Esophagus squamous epithelium (tissue), 5 donors: Measurements from ENCODE around the gene CIITA. TPM values are rescaled to one million over a fixed set of nuclear protein-coding genes. Genes with fewer than 3 reads are reported as not detected.
A peak's percentile ranks its signal among the peaks of the same experiment; 100 is the strongest.

Source experiments
- DNase-seq: peaks from one replicate; lab custom pipeline; 2025; lab: John Stamatoyannopoulos, UW
- H3K27ac ChIP-seq, 4 donors: fragments of 200-600 bp; sonication (generic); one replicate each; pipeline ENCODE4 v1.5.1; 2016 to 2019; ENCODE audit warnings: mild to moderate bottlenecking in 1 of 4
- H3K27me3 ChIP-seq, 4 donors: fragments of 200-600 bp; sonication (generic); 1 replicate in 3 of 4; 2 replicates in 1 of 4; pipeline versions ENCODE4 v1.5.1 to v1.6.0; 2017 to 2021; ENCODE audit warnings: antibody characterized with exemption in 1 of 4
- H3K36me3 ChIP-seq, 3 donors: fragments of 200-600 bp; sonication (generic); one replicate each; pipeline ENCODE4 v1.5.1; 2016 to 2019
- H3K4me1 ChIP-seq, 3 donors: fragments of 200-600 bp; sonication (generic); one replicate each; pipeline ENCODE4 v1.5.1; 2017 to 2019
- H3K4me3 ChIP-seq, 4 donors: fragments of 200-600 bp; sonication (generic); 1 replicate in 3 of 4; 2 replicates in 1 of 4; pipeline ENCODE4 v1.5.1; 2016 to 2019; ENCODE audit warnings: mild to moderate bottlenecking in 2 of 4, moderate library complexity in 1 of 4
- H3K9me3 ChIP-seq, 3 donors: fragments of 200-600 bp; sonication (generic); one replicate each; pipeline ENCODE4 v1.5.1; 2016 to 2019
- CTCF ChIP-seq, 6 experiments: fragments of 450-650 bp in 4 of 6; fragments of 200-600 bp in 2 of 6; sonication (generic) in 2 of 6; IDR thresholded peaks; one replicate each; pipeline ENCODE4 v1.5.1; 2016 to 2019; ENCODE audit warnings: antibody characterized with exemption in 6 of 6, mild to moderate bottlenecking in 4 of 6, moderate library complexity in 4 of 6
- POLR2A ChIP-seq, 4 donors: fragments of 450-650 bp; IDR thresholded peaks; one replicate each; pipeline ENCODE4 v1.6.1; 2017; ENCODE audit warnings: antibody characterized with exemption in 4 of 4, mild to moderate bottlenecking in 4 of 4, moderate library complexity in 3 of 4
- WGBS, 2 donors: methylation state at CpG; one replicate each; pipeline ENCODE4 v1.1.5; 2018; 5-methylcytosine and 5-hydroxymethylcytosine counted together
- intact Hi-C: fragments of 100-400 bp; cut with DNase I; formaldehyde crosslinking; loops from one replicate; pipeline ENCODE4 v1.15.0; 2022
- total RNA-seq, 4 donors: library from RNA; depleted of rRNA; stranded (reverse); fragments of >200 nt; gene quantifications; one replicate each; pipeline ENCODE4 v1.1.0, GENCODE V29; 2016
- donor health status: DM: yes; HTN: yes; CAD: no.

CIITA gene
- total RNA-seq, 4 donors from 2014 or later, result 3.2 to 12.6 (median 5.7) TPM

- Histone ChIP-seq H3K4me3 (no peak overlapping the region), H3K27me3 (no peaks in the 10 kb centered on the region), H3K27ac (no peak overlapping the region), H3K4me1 (peaks cover 24 to 56% (median 30%) of the 10 kb centered on the region in 3 donors), H3K36me3 (no peaks in the 10 kb centered on the region), H3K9me3 (no peaks in the 10 kb centered on the region)
- 66 to 72% methylated on average over 4 of the region's 4 CpGs for WGBS, 2 donors
- intact Hi-C loops, result no loop called here
- no peak for DNase-seq
- TF ChIP-seq POLR2A (IDR thresholded peaks at IDR 0.05) (no peak), CTCF (IDR thresholded peaks at IDR 0.05) (no peak)
Measured at GRCh38 chr16:10951026-10951425, 74.0 kb downstream of the CIITA start.

GRCh38 chr16:10954903-10955302 is 77.9 kb downstream of the CIITA start:
- H3K4me3 ChIP-seq, result no peak overlapping the region
- peaks cover 3 to 21% (median 4%) of the 10 kb centered on the region in 3 donors for H3K36me3 ChIP-seq
- H3K27me3 ChIP-seq, result no peaks in the 10 kb centered on the region
- no peaks in the 10 kb centered on the region for H3K9me3 ChIP-seq
- H3K4me1 ChIP-seq, result peaks cover 5 to 49% (median 19%) of the 10 kb centered on the region in 3 donors
- WGBS, 2 donors, result 87 to 89% methylated on average over 3 to 6 of the region's 7 CpGs
- intact Hi-C loops, result no loop called here
- no peak for DNase-seq
- no peak for TF ChIP-seq CTCF (IDR thresholded peaks at IDR 0.05)
- TF ChIP-seq POLR2A (IDR thresholded peaks at IDR 0.05), result no peak
- no peak overlapping the region for H3K27ac ChIP-seq

- H3K27ac ChIP-seq, result no peak overlapping the region
- no peak overlapping the region for H3K4me3 ChIP-seq
- no peak for TF ChIP-seq POLR2A (IDR thresholded peaks at IDR 0.05)
- peaks cover 5 to 40% (median 10%) of the 10 kb centered on the region in 3 donors for H3K36me3 ChIP-seq
- no peak for DNase-seq
- intact Hi-C loops, result no loop called here
- WGBS, 2 donors, result 61 to 66% methylated on average over 6 of the region's 6 CpGs
- no peaks in the 10 kb centered on the region for H3K27me3 ChIP-seq
- peaks cover 0 to 44% (median 7%) of the 10 kb centered on the region in 3 donors for H3K4me1 ChIP-seq
- no peaks in the 10 kb centered on the region for H3K9me3 ChIP-seq
Measured at GRCh38 chr16:10957771-10958482, 80.9 kb downstream of the CIITA start.

- H3K27ac ChIP-seq, result no peak overlapping the region
- peaks cover 14 to 50% (median 17%) of the 10 kb centered on the region in 3 donors for H3K36me3 ChIP-seq
- TF ChIP-seq POLR2A (IDR thresholded peaks at IDR 0.05), result no peak
- TF ChIP-seq CTCF (IDR thresholded peaks at IDR 0.05), result no peak
- peaks cover under 1 to 41% (median 7%) of the 10 kb centered on the region in 3 donors for H3K4me1 ChIP-seq
- no peak for DNase-seq
- no peaks in the 10 kb centered on the region for H3K9me3 ChIP-seq
- intact Hi-C loops, result no loop called here
- no peak overlapping the region for H3K4me3 ChIP-seq
- WGBS, 2 donors, result 89 to 95% methylated on average over 5 of the region's 5 CpGs
- H3K27me3 ChIP-seq, result no peaks in the 10 kb centered on the region
Measured at GRCh38 chr16:10959161-10959560, 82.2 kb downstream of the CIITA start.

- TF ChIP-seq CTCF (IDR thresholded peaks at IDR 0.05) (no peak), POLR2A (IDR thresholded peaks at IDR 0.05) (no peak)
- 59 to 67% methylated on average over 7 of the region's 7 CpGs for WGBS, 2 donors
- Histone ChIP-seq H3K9me3 (no peaks in the 10 kb centered on the region), H3K4me1 (peaks cover 3 to 39% (median 9%) of the 10 kb centered on the region in 3 donors), H3K36me3 (peaks cover 14 to 63% (median 17%) of the 10 kb centered on the region in 3 donors), H3K27me3 (no peaks in the 10 kb centered on the region), H3K4me3 (no peak overlapping the region), H3K27ac (peak overlapping the region in 3 of 4 donors; percentile 55 to 66 (median 62))
- DNase-seq, result no peak
- intact Hi-C loops, result loop anchor here (10.0 kb wide), 3 partner anchors 404 to 754 kb away; no protein-coding TSS in a partner anchor
Measured at GRCh38 chr16:10961231-10961630, 84.2 kb downstream of the CIITA start.
